Endothelial cell of umbilical vein (primary cell): ENCODE results near the gene HSP90AA1. TPM values are rescaled to one million over a fixed set of nuclear protein-coding genes. Genes with fewer than 3 reads are reported as not detected.

Experiments
- BruUV-seq: library from RNA; stranded (reverse); fragments of 400-500 nt; replicated peaks from 2 replicates; lab custom pipeline; 2021; lab: Mats Ljungman, UMichigan
- CTCF ChIA-PET: fragments of 300-600, 350-600 bp; sonication (Branson Sonifier 250); formaldehyde crosslinking; loops from one replicate; lab custom pipeline; 2021; ENCODE audit warnings: antibody characterized with exemption, inconsistent platforms; lab: Charles Lee
- POLR2A ChIA-PET: fragments of 300-600, 350-600 bp; sonication (Branson Sonifier 250); formaldehyde crosslinking; loops from one replicate; lab custom pipeline; 2021; ENCODE audit warnings: antibody characterized with exemption, inconsistent platforms; lab: Charles Lee
- DNase-seq: peaks from one replicate; pipeline ENCODE4 v3.0.0-alpha.2; 2011; ENCODE audit warnings: low read depth, low spot score
- FAIRE-seq: peaks from 2 replicates; lab custom pipeline; 2011; peaks lifted over from hg19 to GRCh38; lab: Jason Lieb, UNC
- H2AFZ ChIP-seq: 2 replicates; pipeline ENCODE4 v1.6.0; 2012; ENCODE audit warnings: low read depth, low read length, control low read depth, inconsistent platforms
- H3K27ac ChIP-seq: 2 replicates; pipeline ENCODE4 v1.5.1; 2011; ENCODE audit warnings: low read depth, mild to moderate bottlenecking, control low read depth, low read length, moderate library complexity; ENCODE audit not compliant: insufficient read depth
- H3K27me3 ChIP-seq, 2 experiments: 2 replicates each; pipeline versions ENCODE4 v1.6.0 to v1.6.1; 2011; ENCODE audit warnings: low read length in 2 of 2, mixed read lengths in 1 of 2; ENCODE audit not compliant: control insufficient read depth in 2 of 2, insufficient read depth in 2 of 2
- H3K36me3 ChIP-seq, 2 experiments: 2 replicates in 1 of 2; 3 replicates in 1 of 2; pipeline ENCODE4 v1.5.1; 2011; ENCODE audit warnings: low read length in 2 of 2, mild to moderate bottlenecking in 1 of 2, moderate library complexity in 1 of 2; ENCODE audit not compliant: control insufficient read depth in 2 of 2, insufficient read depth in 2 of 2; ENCODE audit errors: extremely low read depth in 1 of 2
- H3K4me1 ChIP-seq: 3 replicates; pipeline ENCODE4 v1.5.1; 2011; ENCODE audit warnings: mild to moderate bottlenecking, low read length; ENCODE audit not compliant: control insufficient read depth, insufficient read depth; ENCODE audit errors: extremely low read depth
- H3K4me2 ChIP-seq: 2 replicates; pipeline ENCODE4 v1.6.1; 2011; ENCODE audit warnings: low read length, control low read depth, mixed read lengths; ENCODE audit not compliant: insufficient read depth
- H3K4me3 ChIP-seq, 3 experiments: fragments of 200-600 bp in 1 of 3; sonication (generic), shearing (Covaris generic) in 1 of 3; replicated peaks in 1 of 3; 2 replicates each; pipeline ENCODE4 v1.5.1; 2011 to 2016; ENCODE audit warnings: control low read depth in 3 of 3, low read length in 3 of 3, mild to moderate bottlenecking in 2 of 3, inconsistent platforms in 1 of 3, low read depth in 1 of 3, moderate library complexity in 1 of 3; ENCODE audit not compliant: insufficient read depth in 1 of 3
- H3K79me2 ChIP-seq: 2 replicates; pipeline ENCODE4 v1.6.0; 2012; ENCODE audit warnings: low read length, inconsistent platforms; ENCODE audit not compliant: control insufficient read depth, insufficient read depth
- H3K9ac ChIP-seq: replicated peaks from 2 replicates; pipeline ENCODE3; 2011; ENCODE audit warnings: low read length, control low read depth; ENCODE audit not compliant: insufficient read depth; ENCODE audit errors: extremely low read depth
- H3K9me1 ChIP-seq: replicated peaks from 3 replicates; pipeline ENCODE4 v1.6.0; 2011; ENCODE audit warnings: mild to moderate bottlenecking, low read length; ENCODE audit not compliant: control insufficient read depth, insufficient read depth; ENCODE audit errors: extremely low read depth
- H3K9me3 ChIP-seq: replicated peaks from 2 replicates; pipeline ENCODE4 v1.5.1; 2012; ENCODE audit warnings: low read length, inconsistent platforms; ENCODE audit not compliant: control insufficient read depth, insufficient read depth
- H4K20me1 ChIP-seq: replicated peaks from 2 replicates; pipeline ENCODE3; 2011; ENCODE audit warnings: mild to moderate bottlenecking, low read length; ENCODE audit not compliant: control insufficient read depth, insufficient read depth; ENCODE audit errors: extremely low read depth
- CTCF ChIP-seq, 2 donors: IDR thresholded peaks; 1 replicate in 1 of 2; 2 replicates in 1 of 2; pipeline ENCODE4 v1.5.1; 2011; ENCODE audit warnings: low read length in 2 of 2, mild to moderate bottlenecking in 2 of 2, moderate library complexity in 2 of 2, control low read depth in 1 of 2, inconsistent platforms in 1 of 2, low read depth in 1 of 2; ENCODE audit not compliant: insufficient read depth in 1 of 2; ENCODE audit errors: extremely low read depth in 1 of 2
- EZH2 ChIP-seq: IDR thresholded peaks from 2 replicates; pipeline ENCODE4 v1.6.1; 2012; ENCODE audit warnings: borderline replicate concordance, low read depth, mild to moderate bottlenecking, moderate library complexity, low read length, inconsistent platforms; ENCODE audit not compliant: severe bottlenecking
- FOS ChIP-seq: IDR thresholded peaks from 2 replicates; pipeline ENCODE4 v1.6.1; 2011; ENCODE audit warnings: mild to moderate bottlenecking, low read length, moderate library complexity, borderline replicate concordance; ENCODE audit not compliant: insufficient read depth
- GATA2 ChIP-seq: IDR thresholded peaks from 2 replicates; pipeline ENCODE4 v1.7.0; 2011; ENCODE audit warnings: low read depth, mild to moderate bottlenecking, moderate library complexity, mixed read lengths, low read length; ENCODE audit not compliant: insufficient read length, insufficient read depth
- JUN ChIP-seq: IDR thresholded peaks from 2 replicates; pipeline ENCODE4 v1.6.1; 2011; ENCODE audit warnings: borderline replicate concordance, low read depth; ENCODE audit not compliant: insufficient read length, insufficient read depth
- MYC ChIP-seq: IDR thresholded peaks from one replicate; pipeline ENCODE4 v1.6.1; 2011; ENCODE audit warnings: mild to moderate bottlenecking, low read depth, low read length
- POLR2A ChIP-seq: IDR thresholded peaks from 2 replicates; pipeline ENCODE4 v1.6.1; 2012; ENCODE audit warnings: low read depth, mild to moderate bottlenecking, control low read depth, low read length
- POLR2AphosphoS5 ChIP-seq: IDR thresholded peaks from 2 replicates; pipeline ENCODE4 v1.6.1; 2012; ENCODE audit warnings: low read depth, mild to moderate bottlenecking, control low read depth, low read length, moderate library complexity; ENCODE audit not compliant: insufficient read depth
- dilution Hi-C: fragments of 300-500 bp; cut with MboI; formaldehyde crosslinking; loops from one replicate; pipeline ENCODE4 v1.15.0; 2019; ENCODE audit warnings: low sequenced_read_pairs; ENCODE audit not compliant: extremely low pct_ligation_motif_present
- intact Hi-C: fragments of 100-400 bp; cut with micrococcal nuclease; formaldehyde crosslinking; loops from one replicate; pipeline ENCODE4 v1.10.0; 2022
- polyA plus RNA-seq, 4 experiments: library from polyadenylated mRNA; depleted of rRNA in 3 of 4; stranded (reverse) in 3 of 4; unstranded in 1 of 4; fragments of >200 nt; gene quantifications; 2 replicates each; pipeline versions ENCODE4 v1.2.1 to v1.2.3, GENCODE V29; 2011 to 2012; ENCODE audit warnings: missing spikeins in 1 of 4
- total RNA-seq: library from RNA; stranded (reverse); gene quantifications from 2 replicates; pipeline ENCODE4 v1.2.3, GENCODE V29; 2021
- TF ChIP-seq, protein P1 (sequence below): IDR thresholded peaks from 2 replicates; pipeline ENCODE4 v1.6.1; 2011; ENCODE audit not compliant: insufficient read depth, insufficient read length

HSP90AA1 gene
- total and polyA plus RNA-seq, 2 donors (not counting 3 experiments of a cell fraction or from before 2014, with no cell fraction given) = 266 to 540 TPM

DNA sequence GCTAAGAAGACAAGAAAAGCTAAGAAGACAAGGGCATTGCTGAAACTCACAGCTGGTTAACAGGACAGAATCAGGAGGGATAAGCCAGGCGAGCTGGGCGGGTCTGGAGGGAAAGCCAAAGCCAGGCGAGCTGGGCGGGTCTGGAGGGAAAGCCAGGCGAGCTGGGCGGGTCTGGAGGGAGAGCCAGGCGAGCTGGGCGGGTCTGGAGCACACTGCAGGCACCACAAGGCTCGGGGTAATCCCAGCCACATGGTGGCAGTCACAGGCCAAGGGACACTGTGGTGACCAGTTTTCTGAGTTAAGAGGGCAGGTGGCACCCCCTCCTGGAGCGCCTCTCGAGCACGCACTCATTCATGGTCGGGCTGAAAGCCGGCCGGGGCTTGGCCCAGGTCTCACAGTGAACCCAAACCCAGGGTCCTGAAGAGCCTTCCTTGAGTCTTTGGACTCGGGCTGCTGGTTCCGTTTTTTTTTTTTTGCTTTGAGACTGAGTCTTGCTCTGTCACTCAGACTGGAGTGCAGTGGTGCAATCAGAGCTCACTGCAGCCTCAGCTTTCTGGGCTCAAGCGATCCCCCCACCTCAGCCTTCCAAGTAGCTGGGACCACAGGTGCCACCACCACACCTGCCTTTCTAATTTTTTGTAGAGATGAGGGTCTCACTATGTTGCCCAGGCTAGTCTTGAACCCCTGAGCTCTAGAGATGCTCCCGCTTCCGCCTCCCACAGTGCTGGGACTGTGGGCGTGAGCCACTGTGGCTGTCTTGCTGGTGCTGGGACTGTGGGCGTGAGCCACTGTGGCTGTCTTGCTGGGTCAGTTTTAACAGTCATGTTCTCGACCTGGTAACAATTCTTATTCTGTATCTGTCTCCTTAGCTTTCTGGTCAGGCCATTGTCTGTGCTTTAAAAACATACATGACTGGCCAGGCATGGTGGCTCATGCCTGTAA is 40.2 kb downstream of the HSP90AA1 start:
- H2AFZ ChIP-seq = no peak overlapping the region
- ChIA-PET CTCF (interaction anchor here (0.7 to 2.0 kb wide), 6 partner anchors 11 to 269 kb away, joined by 3 to 5 read pairs (median 4); no protein-coding TSS in a partner anchor), POLR2A (interaction anchor here (0.6 kb wide), 1 partner anchor 9 kb away, joined by 4 read pairs; no protein-coding TSS in a partner anchor)
- TF ChIP-seq FOS (no peak), JUN (no peak), MYC (no peak), EZH2 (no peak), CTCF (IDR thresholded peaks at IDR 0.05; ENCODE audit: extremely low read depth in 1 of 2, insufficient read depth in 1 of 2, low read depth in 1 of 2, low read length in 2 of 2) (no peak), GATA2 (no peak), POLR2AphosphoS5 (no peak), POLR2A (no peak)
- TF ChIP-seq, protein P1, sequence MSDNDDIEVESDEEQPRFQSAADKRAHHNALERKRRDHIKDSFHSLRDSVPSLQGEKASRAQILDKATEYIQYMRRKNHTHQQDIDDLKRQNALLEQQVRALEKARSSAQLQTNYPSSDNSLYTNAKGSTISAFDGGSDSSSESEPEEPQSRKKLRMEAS = no peak
- no peaks in the 10 kb centered on the region for H4K20me1 ChIP-seq
- no peaks in the 10 kb centered on the region for H3K9me3 ChIP-seq
- DNase-seq (peak; percentile 15), FAIRE-seq (no peak)
- H3K9me1 ChIP-seq = no peaks in the 10 kb centered on the region
- no peak overlapping the region for H3K4me2 ChIP-seq
- dilution Hi-C loops = no loop called here
- H3K9ac ChIP-seq = no peak overlapping the region
- intact Hi-C loops = loop anchor here (2.0 kb wide), 1 partner anchor 50 kb away; no protein-coding TSS in a partner anchor
- no peaks in the 10 kb centered on the region for H3K27me3 ChIP-seq
- no peak overlapping the region for H3K27ac ChIP-seq
- peaks cover 29 to 72% of the 10 kb centered on the region in 2 experiments for H3K36me3 ChIP-seq
- BruUV-seq = no TSS peak
- H3K4me1 ChIP-seq = no peaks in the 10 kb centered on the region
- no peak overlapping the region for H3K4me3 ChIP-seq
- no peaks in the 10 kb centered on the region for H3K79me2 ChIP-seq
